Panc1 (cell line): ENCODE data around the gene MEX3A.

ENCODE experiments used
- POLR2AphosphoS5 ChIP-seq: IDR thresholded peaks from 2 replicates; pipeline ENCODE4 v1.6.1; 2012; ENCODE audit warnings: mild to moderate bottlenecking, low read depth, low read length, moderate library complexity
- TF ChIP-seq, protein P1 (sequence below), 2 experiments: IDR thresholded peaks; 2 replicates each; pipeline ENCODE4 v1.6.1; 2011 to 2012; ENCODE audit warnings: low read depth in 2 of 2, control low read depth in 1 of 2, low read length in 1 of 2, mild to moderate bottlenecking in 1 of 2, moderate library complexity in 1 of 2; ENCODE audit not compliant: insufficient read depth in 1 of 2

DNA sequence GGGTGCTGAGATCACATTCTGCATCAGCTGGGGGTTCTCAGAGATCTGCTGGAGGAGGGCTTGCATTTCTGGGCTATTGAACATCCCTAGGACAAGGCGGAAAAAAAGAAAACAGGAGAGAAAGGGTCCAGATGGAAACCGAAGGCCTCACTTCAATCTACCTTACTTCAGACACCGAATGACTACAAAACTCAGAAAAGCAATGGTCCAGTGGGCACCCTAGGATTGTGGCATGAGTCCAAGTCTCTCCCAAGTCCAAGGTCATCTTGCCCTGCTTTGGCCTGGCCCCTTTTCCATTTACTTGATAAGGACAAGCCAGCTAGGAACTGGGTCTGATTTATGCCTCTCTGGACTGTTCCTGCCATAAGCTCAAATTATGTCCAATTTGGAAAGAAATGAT, 39.4 kb downstream of the MEX3A start:
- TF ChIP-seq POLR2AphosphoS5 = no peak
- TF ChIP-seq, protein P1, sequence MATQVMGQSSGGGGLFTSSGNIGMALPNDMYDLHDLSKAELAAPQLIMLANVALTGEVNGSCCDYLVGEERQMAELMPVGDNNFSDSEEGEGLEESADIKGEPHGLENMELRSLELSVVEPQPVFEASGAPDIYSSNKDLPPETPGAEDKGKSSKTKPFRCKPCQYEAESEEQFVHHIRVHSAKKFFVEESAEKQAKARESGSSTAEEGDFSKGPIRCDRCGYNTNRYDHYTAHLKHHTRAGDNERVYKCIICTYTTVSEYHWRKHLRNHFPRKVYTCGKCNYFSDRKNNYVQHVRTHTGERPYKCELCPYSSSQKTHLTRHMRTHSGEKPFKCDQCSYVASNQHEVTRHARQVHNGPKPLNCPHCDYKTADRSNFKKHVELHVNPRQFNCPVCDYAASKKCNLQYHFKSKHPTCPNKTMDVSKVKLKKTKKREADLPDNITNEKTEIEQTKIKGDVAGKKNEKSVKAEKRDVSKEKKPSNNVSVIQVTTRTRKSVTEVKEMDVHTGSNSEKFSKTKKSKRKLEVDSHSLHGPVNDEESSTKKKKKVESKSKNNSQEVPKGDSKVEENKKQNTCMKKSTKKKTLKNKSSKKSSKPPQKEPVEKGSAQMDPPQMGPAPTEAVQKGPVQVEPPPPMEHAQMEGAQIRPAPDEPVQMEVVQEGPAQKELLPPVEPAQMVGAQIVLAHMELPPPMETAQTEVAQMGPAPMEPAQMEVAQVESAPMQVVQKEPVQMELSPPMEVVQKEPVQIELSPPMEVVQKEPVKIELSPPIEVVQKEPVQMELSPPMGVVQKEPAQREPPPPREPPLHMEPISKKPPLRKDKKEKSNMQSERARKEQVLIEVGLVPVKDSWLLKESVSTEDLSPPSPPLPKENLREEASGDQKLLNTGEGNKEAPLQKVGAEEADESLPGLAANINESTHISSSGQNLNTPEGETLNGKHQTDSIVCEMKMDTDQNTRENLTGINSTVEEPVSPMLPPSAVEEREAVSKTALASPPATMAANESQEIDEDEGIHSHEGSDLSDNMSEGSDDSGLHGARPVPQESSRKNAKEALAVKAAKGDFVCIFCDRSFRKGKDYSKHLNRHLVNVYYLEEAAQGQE (IDR thresholded peaks at IDR 0.05; ENCODE audit: insufficient read depth in 1 of 2, low read depth in 2 of 2, low read length in 1 of 2) = no peak
